H9 (cell line): ENCODE results near the gene HAT1. TPM values are rescaled to one million over a fixed set of nuclear protein-coding genes. Genes with fewer than 3 reads are reported as not detected.

Experiments
- DNase-seq: peaks from one replicate; pipeline ENCODE4 v3.0.0-alpha.2; 2017
- H2AFZ ChIP-seq: one replicate; pipeline ENCODE4 v1.6.1; 2013; ENCODE audit warnings: mild to moderate bottlenecking, low read length, control low read depth, moderate library complexity
- H2AK5ac ChIP-seq: 2 replicates; pipeline ENCODE4 v1.6.1; 2013; ENCODE audit warnings: low read length, control low read depth, mixed read lengths; ENCODE audit not compliant: insufficient read length
- H2BK120ac ChIP-seq: one replicate; pipeline ENCODE4 v1.6.1; 2013; ENCODE audit warnings: low read depth, mild to moderate bottlenecking, low read length, control low read depth, inconsistent platforms; ENCODE audit not compliant: poor library complexity, severe bottlenecking
- H2BK12ac ChIP-seq: 2 replicates; pipeline ENCODE4 v1.6.1; 2013; ENCODE audit warnings: low read length, control low read depth, mixed read lengths, low read depth; ENCODE audit not compliant: insufficient read length
- H2BK15ac ChIP-seq: 2 replicates; pipeline ENCODE4 v1.6.1; 2013; ENCODE audit warnings: low read depth, low read length, control low read depth
- H2BK20ac ChIP-seq: one replicate; pipeline ENCODE4 v1.6.1; 2013; ENCODE audit warnings: low read depth, mild to moderate bottlenecking, low read length, control low read depth, inconsistent platforms; ENCODE audit not compliant: poor library complexity, severe bottlenecking
- H2BK5ac ChIP-seq: 2 replicates; pipeline ENCODE4 v1.6.1; 2013; ENCODE audit warnings: low read length, control low read depth, mixed read lengths; ENCODE audit not compliant: insufficient read length
- H3K14ac ChIP-seq: 2 replicates; pipeline ENCODE4 v1.6.1; 2013; ENCODE audit warnings: low read length, control low read depth; ENCODE audit not compliant: insufficient read depth
- H3K18ac ChIP-seq: 2 replicates; pipeline ENCODE4 v1.6.1; 2013; ENCODE audit warnings: low read depth, mild to moderate bottlenecking, mixed read lengths, low read length, control low read depth; ENCODE audit not compliant: insufficient read length
- H3K23ac ChIP-seq: 2 replicates; pipeline ENCODE4 v1.6.1; 2013; ENCODE audit warnings: low read length, control low read depth, mixed read lengths, low read depth; ENCODE audit not compliant: insufficient read length
- H3K23me2 ChIP-seq: 2 replicates; pipeline ENCODE4 v1.6.1; 2013; ENCODE audit warnings: low read depth, mild to moderate bottlenecking, mixed read lengths, low read length, control low read depth; ENCODE audit not compliant: insufficient read length, poor library complexity, severe bottlenecking
- H3K27ac ChIP-seq: 2 replicates; pipeline ENCODE4 v1.5.1; 2013; ENCODE audit warnings: low read length, control low read depth, mixed read lengths, low read depth; ENCODE audit not compliant: insufficient read length
- H3K27me3 ChIP-seq: 2 replicates; pipeline ENCODE4 v1.6.1; 2013; ENCODE audit warnings: low read length, control low read depth, inconsistent platforms; ENCODE audit not compliant: insufficient read depth
- H3K4ac ChIP-seq: 2 replicates; pipeline ENCODE4 v1.6.1; 2013; ENCODE audit warnings: low read depth, mild to moderate bottlenecking, control low read depth, inconsistent platforms, low read length, moderate library complexity
- H3K4me1 ChIP-seq: 2 replicates; pipeline ENCODE4 v1.6.1; 2013; ENCODE audit warnings: low read length, control low read depth, inconsistent platforms; ENCODE audit not compliant: insufficient read depth
- H3K4me2 ChIP-seq: 2 replicates; pipeline ENCODE4 v1.6.1; 2013; ENCODE audit warnings: low read length, control low read depth, mixed read lengths; ENCODE audit not compliant: insufficient read length, insufficient read depth
- H3K56ac ChIP-seq: 2 replicates; pipeline ENCODE4 v1.6.1; 2013; ENCODE audit warnings: low read depth, mild to moderate bottlenecking, mixed read lengths, low read length, control low read depth; ENCODE audit not compliant: insufficient read length
- H3K79me1 ChIP-seq: 2 replicates; pipeline ENCODE4 v1.6.1; 2013; ENCODE audit warnings: low read depth, mild to moderate bottlenecking, moderate library complexity, low read length, control low read depth, inconsistent platforms; ENCODE audit not compliant: insufficient read depth, poor library complexity, severe bottlenecking
- H3K79me2 ChIP-seq: 2 replicates; pipeline ENCODE4 v1.6.1; 2013; ENCODE audit warnings: low read length, control low read depth, inconsistent platforms; ENCODE audit not compliant: insufficient read depth
- H3K9ac ChIP-seq: 2 replicates; pipeline ENCODE4 v1.6.1; 2013; ENCODE audit warnings: low read length, control low read depth, mixed read lengths; ENCODE audit not compliant: insufficient read length; ENCODE audit errors: extremely low read depth
- H3K9me3 ChIP-seq: one replicate; pipeline ENCODE4 v1.6.1; 2013; ENCODE audit warnings: low read depth, low read length, inconsistent platforms; ENCODE audit not compliant: control insufficient read depth
- H3T11ph ChIP-seq: one replicate; pipeline ENCODE4 v1.6.1; 2013; ENCODE audit warnings: mild to moderate bottlenecking, low read length, control low read depth, inconsistent platforms
- H4K20me1 ChIP-seq: one replicate; pipeline ENCODE4 v1.6.1; 2013; ENCODE audit not compliant: control insufficient read depth, insufficient read length, insufficient read depth
- H4K5ac ChIP-seq: 2 replicates; pipeline ENCODE4 v1.6.1; 2013; ENCODE audit warnings: low read depth, mild to moderate bottlenecking, mixed read lengths, low read length, control low read depth; ENCODE audit not compliant: insufficient read length
- H4K8ac ChIP-seq: replicated peaks from 2 replicates; pipeline ENCODE4 v1.6.1; 2013; ENCODE audit warnings: low read length, control low read depth, mixed read lengths, low read depth; ENCODE audit not compliant: insufficient read length
- H4K91ac ChIP-seq: 2 replicates; pipeline ENCODE4 v1.6.1; 2013; ENCODE audit warnings: low read depth, mild to moderate bottlenecking, moderate library complexity, mixed read lengths, low read length, control low read depth; ENCODE audit not compliant: insufficient read length
- H3K27ac Mint-ChIP-seq, 3 experiments: 2 replicates in 2 of 3; 3 replicates in 1 of 3; pipeline ENCODE4 v1.8.0; 2020 to 2021; ENCODE audit warnings: mixed read lengths in 3 of 3, mild to moderate bottlenecking in 1 of 3, moderate library complexity in 1 of 3
- H3K27me3 Mint-ChIP-seq: 2 replicates; pipeline ENCODE4 v1.8.0; 2021; ENCODE audit warnings: low read depth, mild to moderate bottlenecking, moderate library complexity, mixed read lengths
- H3K36me3 Mint-ChIP-seq, 3 experiments: 2 replicates in 2 of 3; 3 replicates in 1 of 3; pipeline ENCODE4 v1.8.0; 2020 to 2021; ENCODE audit warnings: low read depth in 3 of 3, mixed read lengths in 3 of 3; ENCODE audit not compliant: insufficient read depth in 1 of 3
- H3K4me1 Mint-ChIP-seq, 2 experiments: 2 replicates each; pipeline ENCODE4 v1.8.0; 2020; ENCODE audit warnings: mixed read lengths in 2 of 2
- H3K4me3 Mint-ChIP-seq, 2 experiments: 2 replicates in 1 of 2; 3 replicates in 1 of 2; pipeline ENCODE4 v1.8.0; 2020 to 2021; ENCODE audit warnings: mild to moderate bottlenecking in 2 of 2, mixed read lengths in 2 of 2, moderate library complexity in 1 of 2
- H3K9me3 Mint-ChIP-seq, 2 experiments: 2 replicates in 1 of 2; 3 replicates in 1 of 2; pipeline ENCODE4 v1.8.0; 2020; ENCODE audit warnings: mild to moderate bottlenecking in 2 of 2, mixed read lengths in 2 of 2, moderate library complexity in 1 of 2
- WGBS: extraction: QIAGEN DNeasy Blood & Tissue Kit; methylation state at CpG from one replicate; pipeline ENCODE4 v1.1.7; 2013; ENCODE audit warnings: missing lambda C conversion rate, low lambda C conversion rate, mixed read lengths; ENCODE audit not compliant: insufficient read length; ENCODE audit errors: extremely low coverage; 5-methylcytosine and 5-hydroxymethylcytosine counted together
- total RNA-seq: library from RNA; stranded (reverse); gene quantifications from 2 replicates; pipeline ENCODE4 v1.2.1, GENCODE V29; 2021
- TF ChIP-seq, protein P1 (sequence below): fragments of 200-600 bp; sonication (generic); conservative IDR thresholded peaks from 3 replicates; pipeline ENCODE4 v1.8.0; 2021; ENCODE audit warnings: antibody characterized with exemption, mild to moderate bottlenecking

Gene HAT1
- total RNA-seq, 1 experiment from 2014 or later: 73.0 TPM

DNA sequence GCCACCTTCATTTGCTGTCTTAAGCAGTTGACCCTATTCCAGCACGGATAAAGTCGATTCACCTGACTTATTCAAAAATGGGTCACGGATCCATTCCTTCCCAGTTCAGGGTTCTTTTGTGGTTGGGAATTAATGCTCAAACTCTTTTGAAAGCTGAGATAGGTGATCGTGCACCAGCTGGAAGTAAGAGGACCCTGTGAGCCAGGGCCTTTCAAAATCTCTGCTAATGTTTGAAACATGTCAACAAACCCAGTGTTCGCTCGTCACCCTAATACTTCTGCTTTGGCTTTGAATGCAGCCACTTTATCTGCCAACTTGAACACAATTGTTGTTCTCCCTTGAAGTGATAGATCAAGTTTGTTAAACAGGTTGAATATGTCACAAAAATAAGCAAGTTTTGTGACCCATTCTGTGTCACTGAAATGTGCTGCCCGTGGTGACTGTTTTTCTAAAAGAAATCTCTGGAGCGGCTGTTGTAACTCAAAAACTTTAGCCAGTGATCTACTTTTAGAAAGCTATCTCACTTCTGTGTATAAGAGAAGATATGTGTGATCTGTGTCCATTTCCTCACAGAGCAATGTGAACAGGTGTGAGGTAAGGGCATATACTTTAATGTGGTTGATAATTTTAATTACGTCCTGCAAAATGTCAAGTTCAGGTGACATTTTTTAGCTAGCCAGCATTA lies 16.9 kb downstream of the HAT1 start:
- Histone ChIP-seq H3K23ac (no peak overlapping the region), H3K18ac (no peak overlapping the region), H3K56ac (no peak overlapping the region), H3K9ac (no peak overlapping the region), H3K27me3 (no peaks in the 10 kb centered on the region), H4K20me1 (no peaks in the 10 kb centered on the region), H3K79me1 (peaks cover 3% of the 10 kb centered on the region), H3K27ac (no peak overlapping the region), H3K4me1 (no peaks in the 10 kb centered on the region), H4K5ac (no peak overlapping the region), H4K8ac (no peak overlapping the region), H2AK5ac (no peak overlapping the region), H3K4ac (no peak overlapping the region), H4K91ac (no peak overlapping the region), H3T11ph (no peak overlapping the region), H2BK20ac (no peak overlapping the region), H2AFZ (no peak overlapping the region), H3K4me2 (no peak overlapping the region), H3K9me3 (no peaks in the 10 kb centered on the region), H3K23me2 (no peaks in the 10 kb centered on the region), H2BK15ac (no peak overlapping the region), H2BK12ac (no peak overlapping the region), H2BK120ac (no peak overlapping the region), H3K79me2 (peaks cover 8% of the 10 kb centered on the region; the same call in 1 of the 2 replicates), H3K14ac (no peak overlapping the region), H2BK5ac (no peak overlapping the region)
- Mint-ChIP-seq H3K27ac (no peak overlapping the region), H3K36me3 (peaks cover 19 to 41% (median 21%) of the 10 kb centered on the region in 3 experiments), H3K4me3 (no peak overlapping the region), H3K27me3 (no peaks in the 10 kb centered on the region), H3K4me1 (no peaks in the 10 kb centered on the region), H3K9me3 (peaks cover 8 to 12% of the 10 kb centered on the region in 2 experiments)
- TF ChIP-seq, protein P1, sequence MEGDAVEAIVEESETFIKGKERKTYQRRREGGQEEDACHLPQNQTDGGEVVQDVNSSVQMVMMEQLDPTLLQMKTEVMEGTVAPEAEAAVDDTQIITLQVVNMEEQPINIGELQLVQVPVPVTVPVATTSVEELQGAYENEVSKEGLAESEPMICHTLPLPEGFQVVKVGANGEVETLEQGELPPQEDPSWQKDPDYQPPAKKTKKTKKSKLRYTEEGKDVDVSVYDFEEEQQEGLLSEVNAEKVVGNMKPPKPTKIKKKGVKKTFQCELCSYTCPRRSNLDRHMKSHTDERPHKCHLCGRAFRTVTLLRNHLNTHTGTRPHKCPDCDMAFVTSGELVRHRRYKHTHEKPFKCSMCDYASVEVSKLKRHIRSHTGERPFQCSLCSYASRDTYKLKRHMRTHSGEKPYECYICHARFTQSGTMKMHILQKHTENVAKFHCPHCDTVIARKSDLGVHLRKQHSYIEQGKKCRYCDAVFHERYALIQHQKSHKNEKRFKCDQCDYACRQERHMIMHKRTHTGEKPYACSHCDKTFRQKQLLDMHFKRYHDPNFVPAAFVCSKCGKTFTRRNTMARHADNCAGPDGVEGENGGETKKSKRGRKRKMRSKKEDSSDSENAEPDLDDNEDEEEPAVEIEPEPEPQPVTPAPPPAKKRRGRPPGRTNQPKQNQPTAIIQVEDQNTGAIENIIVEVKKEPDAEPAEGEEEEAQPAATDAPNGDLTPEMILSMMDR: no peak
- no peak for DNase-seq
- no CpG with 5 or more reads among the region's 9 CpGs for WGBS
